HepG2 (cell line): ENCODE data around the gene CFAP99. TPM values are rescaled to one million over a fixed set of nuclear protein-coding genes. Genes with fewer than 3 reads are reported as not detected.

Experiments
- ATM ChIP-seq: fragments of 450-650 bp; IDR thresholded peaks from 2 replicates; pipeline ENCODE4 v1.7.1; 2017; ENCODE audit warnings: mild to moderate bottlenecking, borderline replicate concordance
- FOXA1 ChIP-seq, 2 experiments: fragments of 450-650 bp in 1 of 2; sonication (generic) in 1 of 2; formaldehyde crosslinking in 1 of 2; IDR thresholded peaks; 2 replicates each; pipeline versions ENCODE4 v1.4.0 to v1.6.1; 2016 to 2020; ENCODE audit warnings: missing genetic modification reagents in 1 of 2
- IKZF1 ChIP-seq: fragments of 450-650 bp; IDR thresholded peaks from 2 replicates; pipeline ENCODE4 v1.7.1; 2016
- MYNN ChIP-seq: sonication (generic); formaldehyde crosslinking; IDR thresholded peaks from 2 replicates; pipeline ENCODE4 v1.4.0; 2020; ENCODE audit warnings: mild to moderate bottlenecking, low read depth, missing genetic modification reagents
- SRSF4 ChIP-seq: fragments of 200-400 bp; formaldehyde crosslinking; IDR thresholded peaks from one replicate; pipeline ENCODE4 v1.6.1; 2018; ENCODE audit warnings: mild to moderate bottlenecking, low read depth, low read length, moderate library complexity; ENCODE audit not compliant: poor library complexity, severe bottlenecking
- YY1 ChIP-seq: IDR thresholded peaks from 2 replicates; pipeline ENCODE4 v1.6.1; 2011; ENCODE audit warnings: low read length, low read depth, moderate library complexity, mild to moderate bottlenecking; ENCODE audit not compliant: insufficient read depth, insufficient replicate concordance
- ZBTB1 ChIP-seq: sonication (generic); formaldehyde crosslinking; IDR thresholded peaks from 2 replicates; pipeline ENCODE4 v1.4.0; 2020; ENCODE audit warnings: missing genetic modification reagents, borderline replicate concordance
- ZFP36L1 ChIP-seq: sonication (generic); formaldehyde crosslinking; IDR thresholded peaks from 2 replicates; pipeline ENCODE4 v1.8.0; 2022; ENCODE audit warnings: mild to moderate bottlenecking, missing genetic modification reagents, moderate library complexity
- ZNF333 ChIP-seq: sonication (generic); formaldehyde crosslinking; IDR thresholded peaks from 2 replicates; pipeline ENCODE4 v1.4.0; 2020; ENCODE audit warnings: mild to moderate bottlenecking, missing genetic modification reagents, borderline replicate concordance
- ZNF616 ChIP-seq: sonication (generic); formaldehyde crosslinking; IDR thresholded peaks from 2 replicates; pipeline ENCODE4 v1.5.0; 2020; ENCODE audit warnings: low read depth, mild to moderate bottlenecking, missing genetic modification reagents
- polyA plus RNA-seq, 8 experiments: library from polyadenylated mRNA; depleted of rRNA in 3 of 8; stranded (reverse) in 7 of 8; unstranded in 1 of 8; fragments of >200 nt; fragmentation: Illumina TruSeq in 4 of 8; extraction: Trizol in 4 of 8; gene quantifications; 2 replicates each; pipeline versions ENCODE4 v1.2.1 to v1.2.3, GENCODE V29; 2011 to 2016; ENCODE audit warnings: low read depth in 4 of 8, missing spikeins in 1 of 8, mixed read lengths in 1 of 8; ENCODE audit not compliant: insufficient read depth in 1 of 8
- total RNA-seq, 5 experiments: library from RNA; depleted of rRNA; stranded (reverse); fragments of >200 nt; fragmentation: Illumina TruSeq; extraction: Trizol; gene quantifications; 2 replicates each; pipeline ENCODE4 v1.2.3, GENCODE V29; 2016; ENCODE audit warnings: low read depth in 1 of 5
- TF ChIP-seq, protein P1 (sequence below): sonication (generic); formaldehyde crosslinking; IDR thresholded peaks from 2 replicates; pipeline ENCODE4 v1.8.0; 2022; ENCODE audit warnings: mild to moderate bottlenecking, missing genetic modification reagents, borderline replicate concordance
- TF ChIP-seq, protein P2 (sequence below): sonication (generic); formaldehyde crosslinking; IDR thresholded peaks from 2 replicates; pipeline ENCODE4 v1.4.0; 2020; ENCODE audit warnings: missing genetic modification reagents
- TF ChIP-seq, protein P3 (sequence below): sonication (generic); formaldehyde crosslinking; IDR thresholded peaks from 2 replicates; pipeline ENCODE4 v1.4.0; 2020; ENCODE audit warnings: missing genetic modification reagents, borderline replicate concordance
- TF ChIP-seq, protein P4 (sequence below): sonication (generic); formaldehyde crosslinking; IDR thresholded peaks from 2 replicates; pipeline ENCODE4 v1.4.0; 2020; ENCODE audit warnings: missing genetic modification reagents
- TF ChIP-seq, protein P5 (sequence below): sonication (generic); formaldehyde crosslinking; IDR thresholded peaks from 2 replicates; pipeline ENCODE4 v1.4.0; 2020; ENCODE audit warnings: missing genetic modification reagents, borderline replicate concordance

The CFAP99 gene
- total and polyA plus RNA-seq, 2 of the 13 experiments (the other 11 are each of a cell fraction or from before 2014, with no cell fraction given), result not detected

DNA sequence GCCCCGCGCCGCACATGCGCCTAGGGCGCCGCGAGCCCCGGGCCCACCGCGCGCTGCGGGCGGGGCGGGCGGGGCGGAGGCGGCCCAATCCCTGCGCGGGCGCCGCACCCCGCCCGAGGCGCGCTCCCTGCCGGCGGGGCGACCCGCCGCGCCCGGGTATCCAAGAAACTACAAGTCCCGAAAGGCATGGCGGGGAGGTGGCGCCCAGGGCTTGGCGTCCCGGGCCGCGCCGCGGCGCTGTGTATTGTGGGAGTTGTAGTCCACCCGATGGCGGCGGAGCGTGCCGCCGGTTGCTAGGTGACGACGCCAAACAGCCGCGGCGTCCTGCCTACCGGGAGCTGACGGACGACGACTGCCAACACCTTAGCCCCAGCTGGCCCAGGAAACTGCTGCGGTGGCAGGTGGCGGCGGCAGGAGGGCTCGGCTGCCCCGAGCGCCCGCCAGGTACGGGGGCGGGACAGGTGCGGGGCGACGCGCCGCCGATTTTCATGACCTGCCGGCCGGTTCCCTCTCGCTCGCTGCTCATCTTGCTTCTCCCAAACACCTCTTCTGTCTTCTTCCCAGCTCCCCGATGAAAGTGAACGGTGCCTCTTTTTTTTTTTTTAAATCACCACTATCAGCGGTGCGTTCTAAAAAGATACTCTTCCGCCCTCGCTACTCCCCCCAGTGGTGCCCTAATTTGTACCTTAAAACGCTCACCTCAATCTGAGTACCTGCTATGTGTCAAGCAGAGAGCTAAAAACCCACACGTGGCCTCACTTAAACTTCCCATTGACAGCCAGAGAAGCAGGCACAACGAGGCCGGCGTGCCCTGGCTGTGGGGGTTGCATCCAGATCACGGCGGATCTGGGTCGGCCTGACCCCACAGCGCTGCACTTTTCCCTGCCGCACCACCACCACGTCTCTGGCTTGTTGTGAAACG is at the start of gene CFAP99 (continued):
- TF ChIP-seq ZFP36L1 (CRISPR knock-in tag), result no peak
- no peak for TF ChIP-seq ZBTB1 (CRISPR knock-in tag)
- TF ChIP-seq ATM, result no peak
- TF ChIP-seq SRSF4, result no peak
- no peak for TF ChIP-seq FOXA1 (IDR thresholded peaks at IDR 0.05)
- peak; percentile 26; the same call in 1 of the 2 replicates for TF ChIP-seq FOXA1 (CRISPR knock-in tag; IDR thresholded peaks at IDR 0.05)
- TF ChIP-seq, protein P1, sequence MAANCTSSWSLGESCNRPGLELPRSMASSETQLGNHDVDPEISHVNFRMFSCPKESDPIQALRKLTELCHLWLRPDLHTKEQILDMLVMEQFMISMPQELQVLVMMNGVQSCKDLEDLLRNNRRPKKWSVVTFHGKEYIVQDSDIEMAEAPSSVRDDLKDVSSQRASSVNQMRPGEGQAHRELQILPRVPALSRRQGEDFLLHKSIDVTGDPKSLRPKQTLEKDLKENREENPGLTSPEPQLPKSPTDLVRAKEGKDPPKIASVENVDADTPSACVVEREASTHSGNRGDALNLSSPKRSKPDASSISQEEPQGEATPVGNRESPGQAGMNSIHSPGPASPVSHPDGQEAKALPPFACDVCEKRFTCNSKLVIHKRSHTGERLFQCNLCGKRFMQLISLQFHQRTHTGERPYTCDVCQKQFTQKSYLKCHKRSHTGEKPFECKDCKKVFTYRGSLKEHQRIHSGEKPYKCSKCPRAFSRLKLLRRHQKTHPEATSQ (CRISPR knock-in tag), result no peak
- TF ChIP-seq, protein P2, sequence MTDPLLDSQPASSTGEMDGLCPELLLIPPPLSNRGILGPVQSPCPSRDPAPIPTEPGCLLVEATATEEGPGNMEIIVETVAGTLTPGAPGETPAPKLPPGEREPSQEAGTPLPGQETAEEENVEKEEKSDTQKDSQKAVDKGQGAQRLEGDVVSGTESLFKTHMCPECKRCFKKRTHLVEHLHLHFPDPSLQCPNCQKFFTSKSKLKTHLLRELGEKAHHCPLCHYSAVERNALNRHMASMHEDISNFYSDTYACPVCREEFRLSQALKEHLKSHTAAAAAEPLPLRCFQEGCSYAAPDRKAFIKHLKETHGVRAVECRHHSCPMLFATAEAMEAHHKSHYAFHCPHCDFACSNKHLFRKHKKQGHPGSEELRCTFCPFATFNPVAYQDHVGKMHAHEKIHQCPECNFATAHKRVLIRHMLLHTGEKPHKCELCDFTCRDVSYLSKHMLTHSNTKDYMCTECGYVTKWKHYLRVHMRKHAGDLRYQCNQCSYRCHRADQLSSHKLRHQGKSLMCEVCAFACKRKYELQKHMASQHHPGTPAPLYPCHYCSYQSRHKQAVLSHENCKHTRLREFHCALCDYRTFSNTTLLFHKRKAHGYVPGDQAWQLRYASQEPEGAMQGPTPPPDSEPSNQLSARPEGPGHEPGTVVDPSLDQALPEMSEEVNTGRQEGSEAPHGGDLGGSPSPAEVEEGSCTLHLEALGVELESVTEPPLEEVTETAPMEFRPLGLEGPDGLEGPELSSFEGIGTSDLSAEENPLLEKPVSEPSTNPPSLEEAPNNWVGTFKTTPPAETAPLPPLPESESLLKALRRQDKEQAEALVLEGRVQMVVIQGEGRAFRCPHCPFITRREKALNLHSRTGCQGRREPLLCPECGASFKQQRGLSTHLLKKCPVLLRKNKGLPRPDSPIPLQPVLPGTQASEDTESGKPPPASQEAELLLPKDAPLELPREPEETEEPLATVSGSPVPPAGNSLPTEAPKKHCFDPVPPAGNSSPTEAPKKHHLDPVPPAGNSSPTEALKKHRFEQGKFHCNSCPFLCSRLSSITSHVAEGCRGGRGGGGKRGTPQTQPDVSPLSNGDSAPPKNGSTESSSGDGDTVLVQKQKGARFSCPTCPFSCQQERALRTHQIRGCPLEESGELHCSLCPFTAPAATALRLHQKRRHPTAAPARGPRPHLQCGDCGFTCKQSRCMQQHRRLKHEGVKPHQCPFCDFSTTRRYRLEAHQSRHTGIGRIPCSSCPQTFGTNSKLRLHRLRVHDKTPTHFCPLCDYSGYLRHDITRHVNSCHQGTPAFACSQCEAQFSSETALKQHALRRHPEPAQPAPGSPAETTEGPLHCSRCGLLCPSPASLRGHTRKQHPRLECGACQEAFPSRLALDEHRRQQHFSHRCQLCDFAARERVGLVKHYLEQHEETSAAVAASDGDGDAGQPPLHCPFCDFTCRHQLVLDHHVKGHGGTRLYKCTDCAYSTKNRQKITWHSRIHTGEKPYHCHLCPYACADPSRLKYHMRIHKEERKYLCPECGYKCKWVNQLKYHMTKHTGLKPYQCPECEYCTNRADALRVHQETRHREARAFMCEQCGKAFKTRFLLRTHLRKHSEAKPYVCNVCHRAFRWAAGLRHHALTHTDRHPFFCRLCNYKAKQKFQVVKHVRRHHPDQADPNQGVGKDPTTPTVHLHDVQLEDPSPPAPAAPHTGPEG (CRISPR knock-in tag), result no peak
- TF ChIP-seq, protein P3, sequence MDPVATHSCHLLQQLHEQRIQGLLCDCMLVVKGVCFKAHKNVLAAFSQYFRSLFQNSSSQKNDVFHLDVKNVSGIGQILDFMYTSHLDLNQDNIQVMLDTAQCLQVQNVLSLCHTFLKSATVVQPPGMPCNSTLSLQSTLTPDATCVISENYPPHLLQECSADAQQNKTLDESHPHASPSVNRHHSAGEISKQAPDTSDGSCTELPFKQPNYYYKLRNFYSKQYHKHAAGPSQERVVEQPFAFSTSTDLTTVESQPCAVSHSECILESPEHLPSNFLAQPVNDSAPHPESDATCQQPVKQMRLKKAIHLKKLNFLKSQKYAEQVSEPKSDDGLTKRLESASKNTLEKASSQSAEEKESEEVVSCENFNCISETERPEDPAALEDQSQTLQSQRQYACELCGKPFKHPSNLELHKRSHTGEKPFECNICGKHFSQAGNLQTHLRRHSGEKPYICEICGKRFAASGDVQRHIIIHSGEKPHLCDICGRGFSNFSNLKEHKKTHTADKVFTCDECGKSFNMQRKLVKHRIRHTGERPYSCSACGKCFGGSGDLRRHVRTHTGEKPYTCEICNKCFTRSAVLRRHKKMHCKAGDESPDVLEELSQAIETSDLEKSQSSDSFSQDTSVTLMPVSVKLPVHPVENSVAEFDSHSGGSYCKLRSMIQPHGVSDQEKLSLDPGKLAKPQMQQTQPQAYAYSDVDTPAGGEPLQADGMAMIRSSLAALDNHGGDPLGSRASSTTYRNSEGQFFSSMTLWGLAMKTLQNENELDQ (CRISPR knock-in tag), result no peak
- no peak for TF ChIP-seq ZNF616 (CRISPR knock-in tag)
- no peak for TF ChIP-seq ZNF333 (CRISPR knock-in tag)
- no peak for TF ChIP-seq MYNN (CRISPR knock-in tag)
- TF ChIP-seq IKZF1, result no peak
- TF ChIP-seq, protein P4, sequence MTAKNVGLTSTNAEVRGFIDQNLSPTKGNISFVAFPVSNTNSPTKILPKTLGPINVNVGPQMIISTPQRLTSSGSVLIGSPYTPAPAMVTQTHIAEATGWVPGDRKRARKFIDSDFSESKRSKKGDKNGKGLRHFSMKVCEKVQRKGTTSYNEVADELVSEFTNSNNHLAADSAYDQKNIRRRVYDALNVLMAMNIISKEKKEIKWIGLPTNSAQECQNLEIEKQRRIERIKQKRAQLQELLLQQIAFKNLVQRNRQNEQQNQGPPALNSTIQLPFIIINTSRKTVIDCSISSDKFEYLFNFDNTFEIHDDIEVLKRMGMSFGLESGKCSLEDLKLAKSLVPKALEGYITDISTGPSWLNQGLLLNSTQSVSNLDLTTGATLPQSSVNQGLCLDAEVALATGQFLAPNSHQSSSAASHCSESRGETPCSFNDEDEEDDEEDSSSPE, result peak; percentile 78
- TF ChIP-seq YY1, result peak; percentile 86
- TF ChIP-seq, protein P5, sequence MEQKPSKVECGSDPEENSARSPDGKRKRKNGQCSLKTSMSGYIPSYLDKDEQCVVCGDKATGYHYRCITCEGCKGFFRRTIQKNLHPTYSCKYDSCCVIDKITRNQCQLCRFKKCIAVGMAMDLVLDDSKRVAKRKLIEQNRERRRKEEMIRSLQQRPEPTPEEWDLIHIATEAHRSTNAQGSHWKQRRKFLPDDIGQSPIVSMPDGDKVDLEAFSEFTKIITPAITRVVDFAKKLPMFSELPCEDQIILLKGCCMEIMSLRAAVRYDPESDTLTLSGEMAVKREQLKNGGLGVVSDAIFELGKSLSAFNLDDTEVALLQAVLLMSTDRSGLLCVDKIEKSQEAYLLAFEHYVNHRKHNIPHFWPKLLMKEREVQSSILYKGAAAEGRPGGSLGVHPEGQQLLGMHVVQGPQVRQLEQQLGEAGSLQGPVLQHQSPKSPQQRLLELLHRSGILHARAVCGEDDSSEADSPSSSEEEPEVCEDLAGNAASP, result no peak
